ENCODE data around the gene NOM1.
"Not testable (repeated sequence)": the region's sequence is repeated elsewhere in the genome, so short reads cannot be mapped to it uniquely, and the experiment has no call there.

Gene NOM1

GRCh38 chr7:156949541-156950380 is at the start of gene NOM1:
TSS of gene NOM1 (plus strand) at chr7:156949712. CDS start at chr7:156949738, 26 bp downstream.
- peak; percentile 88 for DNase-seq (ENCODE audit: low read depth)

- DNase-seq (ENCODE audit: low read depth): peak; percentile 20
Measured at GRCh38 chr7:156900093-156900492, 49.4 kb upstream of the NOM1 start.

- peak; percentile 49 for DNase-seq (ENCODE audit: low read depth)
Measured at GRCh38 chr7:156903232-156903909, 46.1 kb upstream of the NOM1 start.

- DNase-seq (ENCODE audit: low read depth): no peak
Measured at GRCh38 chr7:156906200-156906649, 43.3 kb upstream of the NOM1 start.

GRCh38 chr7:156907656-156908055 is 41.9 kb upstream of the NOM1 start:
- DNase-seq (ENCODE audit: low read depth): peak; percentile 62

GRCh38 chr7:156909574-156910252 is 39.8 kb upstream of the NOM1 start:
- DNase-seq (ENCODE audit: low read depth): not testable (repeated sequence)

GRCh38 chr7:156918635-156919034 is 30.9 kb upstream of the NOM1 start:
- no peak for DNase-seq (ENCODE audit: low read depth)

- no peak for DNase-seq (ENCODE audit: low read depth)
Measured at GRCh38 chr7:156919132-156919713, 30.3 kb upstream of the NOM1 start.

- no peak for DNase-seq (ENCODE audit: low read depth)
Measured at GRCh38 chr7:156920076-156920475, 29.4 kb upstream of the NOM1 start.

- not testable (repeated sequence) for DNase-seq (ENCODE audit: low read depth)
Measured at GRCh38 chr7:156920487-156921373, 28.8 kb upstream of the NOM1 start.

- not testable (repeated sequence) for DNase-seq (ENCODE audit: low read depth)
Measured at GRCh38 chr7:156922304-156922703, 27.2 kb upstream of the NOM1 start.

GRCh38 chr7:156925821-156926220 is 23.7 kb upstream of the NOM1 start:
- not testable (repeated sequence) for DNase-seq (ENCODE audit: low read depth)

- no peak for DNase-seq (ENCODE audit: low read depth)
Measured at GRCh38 chr7:156927571-156928405, 21.7 kb upstream of the NOM1 start.

GRCh38 chr7:156928406-156928747 is 21.1 kb upstream of the NOM1 start:
- no peak for DNase-seq (ENCODE audit: low read depth)

GRCh38 chr7:156929789-156930539 is 19.5 kb upstream of the NOM1 start:
- DNase-seq (ENCODE audit: low read depth): no peak

- DNase-seq (ENCODE audit: low read depth): peak; percentile 48
Measured at GRCh38 chr7:156932006-156932405, 17.5 kb upstream of the NOM1 start.

- DNase-seq (ENCODE audit: low read depth): peak; percentile 32
Measured at GRCh38 chr7:156935250-156935649, 14.3 kb upstream of the NOM1 start.

- DNase-seq (ENCODE audit: low read depth): not testable (repeated sequence)
Measured at GRCh38 chr7:156936766-156937165, 12.7 kb upstream of the NOM1 start.

- DNase-seq (ENCODE audit: low read depth): no peak
Measured at GRCh38 chr7:156940421-156941122, 8.9 kb upstream of the NOM1 start.

Data from ELR (cell line).